Esophagus muscularis mucosa (tissue), 4 donors: ENCODE measurements around the gene CCDC88A. TPM values are rescaled to one million over a fixed set of nuclear protein-coding genes. Genes with fewer than 3 reads are reported as not detected.

Source experiments
- DNase-seq: peaks from one replicate; pipeline ENCODE4 v3.0.0-alpha.2; 2017; ENCODE audit errors: extremely low spot score
- H3K27ac ChIP-seq, 4 donors: fragments of 200-600 bp; sonication (generic); replicated peaks in 1 of 4; 1 replicate in 3 of 4; 2 replicates in 1 of 4; pipeline ENCODE4 v1.5.1; 2016 to 2019; ENCODE audit warnings: mild to moderate bottlenecking in 1 of 4
- H3K27me3 ChIP-seq, 4 donors: fragments of 200-600 bp; sonication (generic); one replicate each; pipeline versions ENCODE4 v1.5.1 to v1.6.0; 2016 to 2019
- H3K36me3 ChIP-seq, 4 donors: fragments of 200-600 bp; sonication (generic); one replicate each; pipeline ENCODE4 v1.5.1; 2016 to 2019
- H3K4me1 ChIP-seq, 4 donors: fragments of 200-600 bp; sonication (generic); one replicate each; pipeline ENCODE4 v1.5.1; 2016 to 2019
- H3K4me3 ChIP-seq, 4 donors: fragments of 200-600 bp; sonication (generic); 1 replicate in 2 of 4; 2 replicates in 2 of 4; pipeline ENCODE4 v1.5.1; 2016 to 2019; ENCODE audit warnings: mild to moderate bottlenecking in 4 of 4, moderate library complexity in 1 of 4
- H3K9me3 ChIP-seq, 4 donors: fragments of 200-600 bp; sonication (generic); 1 replicate in 3 of 4; 2 replicates in 1 of 4; pipeline ENCODE4 v1.5.1; 2016 to 2019
- CTCF ChIP-seq, 3 experiments: fragments of 200-600 bp in 2 of 3; fragments of 450-650 bp in 1 of 3; sonication (generic) in 2 of 3; IDR thresholded peaks; one replicate each; pipeline ENCODE4 v1.5.1; 2017 to 2019; ENCODE audit warnings: antibody characterized with exemption in 3 of 3, mild to moderate bottlenecking in 2 of 3, moderate library complexity in 1 of 3
- EP300 ChIP-seq: sonication (generic); formaldehyde crosslinking; IDR thresholded peaks from one replicate; pipeline ENCODE4 v1.6.1; 2017; ENCODE audit warnings: antibody characterized with exemption
- POLR2A ChIP-seq: fragments of 450-650 bp; IDR thresholded peaks from one replicate; pipeline ENCODE4 v1.6.1; 2017; ENCODE audit warnings: antibody characterized with exemption, moderate library complexity, mild to moderate bottlenecking, low read depth
- POLR2AphosphoS5 ChIP-seq, 2 donors: sonication (generic); formaldehyde crosslinking; IDR thresholded peaks; one replicate each; pipeline ENCODE4 v1.6.1; 2017; ENCODE audit warnings: antibody characterized with exemption in 2 of 2
- WGBS: methylation state at CpG from one replicate; pipeline ENCODE4 v1.1.5; 2018; 5-methylcytosine and 5-hydroxymethylcytosine counted together
- intact Hi-C: fragments of 100-400 bp; cut with DNase I; formaldehyde crosslinking; loops from one replicate; pipeline ENCODE4 v1.15.1; 2023
- total RNA-seq, 4 donors: library from RNA; depleted of rRNA; stranded (reverse); fragments of >200 nt; gene quantifications; one replicate each; pipeline versions ENCODE4 v1.1.0 to v1.2.1, GENCODE V29; 2016

Gene CCDC88A
- total RNA-seq, 4 donors from 2014 or later = 29.7 to 58.6 (median 38.5) TPM

- H3K4me1 ChIP-seq = no peaks in the 10 kb centered on the region
- intact Hi-C loops = no loop called here
- H3K4me3 ChIP-seq = no peak overlapping the region
- no peak for DNase-seq
- H3K9me3 ChIP-seq = no peaks in the 10 kb centered on the region
- 78% methylated on average over 4 of the region's 4 CpGs for WGBS
- no peaks in the 10 kb centered on the region for H3K36me3 ChIP-seq
- TF ChIP-seq CTCF (IDR thresholded peaks at IDR 0.05) = no peak
- no peak for TF ChIP-seq POLR2AphosphoS5 (IDR thresholded peaks at IDR 0.05)
- TF ChIP-seq EP300 = no peak
- TF ChIP-seq POLR2A = no peak
- H3K27me3 ChIP-seq = no peaks in the 10 kb centered on the region
- no peak overlapping the region for H3K27ac ChIP-seq
Measured at GRCh38 chr2:55441280-55441892, 21.7 kb upstream of the CCDC88A start.

- Histone ChIP-seq H3K27me3 (no peaks in the 10 kb centered on the region), H3K4me1 (no peaks in the 10 kb centered on the region), H3K27ac (no peak overlapping the region), H3K36me3 (no peaks in the 10 kb centered on the region), H3K4me3 (no peak overlapping the region), H3K9me3 (no peaks in the 10 kb centered on the region)
- DNase-seq = no peak
- intact Hi-C loops = no loop called here
- WGBS = 100% methylated on average over 1 of the region's 1 CpG
- no peak for TF ChIP-seq POLR2AphosphoS5 (IDR thresholded peaks at IDR 0.05)
- no peak for TF ChIP-seq EP300
Measured at GRCh38 chr2:55439101-55439397, 19.4 kb upstream of the CCDC88A start.

- H3K27ac ChIP-seq = no peak overlapping the region
- 79% methylated on average over 5 of the region's 8 CpGs for WGBS
- DNase-seq = no peak
- no peaks in the 10 kb centered on the region for H3K27me3 ChIP-seq
- H3K4me3 ChIP-seq = no peak overlapping the region
- TF ChIP-seq EP300 (no peak), POLR2AphosphoS5 (IDR thresholded peaks at IDR 0.05) (no peak), POLR2A (no peak), CTCF (IDR thresholded peaks at IDR 0.05) (no peak)
- H3K4me1 ChIP-seq = no peaks in the 10 kb centered on the region
- H3K36me3 ChIP-seq = no peaks in the 10 kb centered on the region
- H3K9me3 ChIP-seq = no peaks in the 10 kb centered on the region
- intact Hi-C loops = no loop called here
Measured at GRCh38 chr2:55438391-55439100, 18.9 kb upstream of the CCDC88A start.

GRCh38 chr2:55437515-55438390 is 18.1 kb upstream of the CCDC88A start:
- intact Hi-C loops = no loop called here
- H3K4me3 ChIP-seq = no peak overlapping the region
- no peak overlapping the region for H3K27ac ChIP-seq
- H3K4me1 ChIP-seq = no peaks in the 10 kb centered on the region
- H3K9me3 ChIP-seq = no peaks in the 10 kb centered on the region
- no peak for TF ChIP-seq EP300
- no peak for TF ChIP-seq CTCF (IDR thresholded peaks at IDR 0.05)
- TF ChIP-seq POLR2AphosphoS5 (IDR thresholded peaks at IDR 0.05) = no peak
- no peak for TF ChIP-seq POLR2A
- H3K27me3 ChIP-seq = no peaks in the 10 kb centered on the region
- no peak for DNase-seq
- H3K36me3 ChIP-seq = no peaks in the 10 kb centered on the region
- WGBS = 88% methylated on average over 7 of the region's 9 CpGs

GRCh38 chr2:55431982-55432627 is 12.4 kb upstream of the CCDC88A start:
- peak; percentile 58 to 71 (median 66) for TF ChIP-seq CTCF (IDR thresholded peaks at IDR 0.05)
- no peak for TF ChIP-seq POLR2AphosphoS5 (IDR thresholded peaks at IDR 0.05)
- TF ChIP-seq POLR2A = no peak
- TF ChIP-seq EP300 = no peak
- Histone ChIP-seq H3K36me3 (no peaks in the 10 kb centered on the region), H3K4me1 (peaks cover 0 to 9% (median 2%) of the 10 kb centered on the region in 4 donors), H3K9me3 (no peaks in the 10 kb centered on the region), H3K27ac (peak overlapping the region in 1 of 4 donors; percentile 9), H3K27me3 (no peaks in the 10 kb centered on the region), H3K4me3 (no peak overlapping the region)
- intact Hi-C loops = no loop called here
- no peak for DNase-seq
- 37% methylated on average over 3 of the region's 3 CpGs for WGBS
